Activated CD8-positive, alpha-beta memory T cell treated with anti-CD3 and anti-CD28 coated beads for 48 hours (primary cell): ENCODE data around the gene RITA1.

Experiments
- DNase-seq, 3 experiments: peaks; one replicate each; pipeline ENCODE4 v3.0.0-alpha.2; 2020; ENCODE audit warnings: low read depth in 2 of 3, low spot score in 2 of 3

RITA1 gene

DNA sequence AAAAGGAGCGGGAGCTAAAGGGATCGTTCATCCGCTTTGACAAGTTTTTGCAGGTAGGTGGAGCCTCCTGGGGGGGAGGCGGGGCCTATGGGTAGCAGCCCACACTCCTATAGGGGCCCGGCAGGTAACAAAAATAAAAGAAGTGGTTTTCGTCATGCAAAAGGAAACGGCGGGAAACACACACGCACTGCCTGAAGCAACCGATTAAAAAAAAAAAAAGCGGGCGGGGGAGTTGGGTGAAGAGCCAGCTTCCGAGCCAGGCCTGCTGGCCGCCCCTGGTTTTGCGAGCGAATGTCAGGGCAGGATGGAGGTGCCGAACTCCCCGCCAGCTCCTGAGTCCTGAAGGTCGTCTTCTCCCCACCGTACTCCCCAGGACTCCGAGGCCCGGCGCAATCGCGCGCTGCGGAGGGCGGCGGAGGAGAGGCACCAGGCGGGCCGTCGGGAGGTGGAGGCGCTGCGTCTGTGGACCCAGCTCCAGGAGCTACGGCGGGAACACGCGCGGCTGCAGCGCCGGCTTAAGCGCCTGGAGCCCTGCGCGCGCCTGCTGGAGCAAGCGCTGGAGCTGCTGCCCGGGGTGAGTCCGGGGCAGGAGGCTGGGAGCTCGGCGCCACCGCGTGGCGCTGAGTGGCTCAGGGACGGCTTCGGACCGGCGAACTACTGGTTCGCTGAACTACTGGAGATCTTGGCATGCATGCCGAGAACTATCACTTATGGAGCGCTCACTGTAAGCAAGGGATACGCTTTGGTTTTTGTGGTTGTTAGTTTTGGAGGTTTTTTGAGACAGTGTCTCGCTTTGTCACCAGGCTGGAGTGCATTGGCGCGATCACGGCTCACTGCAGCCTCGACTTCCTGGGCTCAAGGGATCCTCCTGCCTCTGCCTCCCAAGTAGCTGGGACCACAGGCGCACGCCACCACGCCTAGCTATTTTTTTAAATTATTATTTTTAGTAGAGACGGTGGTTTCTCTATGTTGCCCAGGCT is 32.4 kb upstream of the RITA1 start:
- no peak for DNase-seq

DNA sequence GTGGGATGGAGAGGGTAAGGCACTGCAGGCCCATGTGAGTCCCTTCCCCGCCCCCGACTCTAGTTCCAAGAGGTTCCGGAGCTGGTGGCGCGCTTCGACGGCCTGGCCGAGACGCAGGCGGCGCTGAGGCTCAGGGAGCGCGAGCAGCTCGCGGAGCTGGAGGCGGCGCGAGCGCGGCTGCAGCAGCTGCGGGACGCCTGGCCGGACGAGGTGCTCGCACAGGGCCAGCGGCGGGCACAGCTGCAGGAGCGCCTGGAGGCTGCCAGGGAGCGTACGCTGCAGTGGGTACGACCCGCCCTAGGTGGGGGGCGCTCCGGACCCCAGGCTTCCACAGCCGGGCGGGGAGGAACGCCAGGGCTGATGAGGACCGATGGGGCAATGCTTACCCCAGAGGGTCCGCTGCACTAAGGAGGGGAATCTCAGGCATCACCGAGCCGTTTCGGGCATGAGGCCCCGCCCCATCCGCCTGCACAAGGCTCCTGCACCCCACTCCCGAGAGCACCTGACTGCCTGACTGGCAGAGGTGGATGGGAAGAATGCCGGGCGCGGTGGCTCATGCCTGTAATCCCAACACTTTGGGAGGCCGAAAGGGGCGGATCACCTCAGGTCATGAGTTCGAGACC is 31.1 kb upstream of the RITA1 start:
- no peak for DNase-seq

DNA sequence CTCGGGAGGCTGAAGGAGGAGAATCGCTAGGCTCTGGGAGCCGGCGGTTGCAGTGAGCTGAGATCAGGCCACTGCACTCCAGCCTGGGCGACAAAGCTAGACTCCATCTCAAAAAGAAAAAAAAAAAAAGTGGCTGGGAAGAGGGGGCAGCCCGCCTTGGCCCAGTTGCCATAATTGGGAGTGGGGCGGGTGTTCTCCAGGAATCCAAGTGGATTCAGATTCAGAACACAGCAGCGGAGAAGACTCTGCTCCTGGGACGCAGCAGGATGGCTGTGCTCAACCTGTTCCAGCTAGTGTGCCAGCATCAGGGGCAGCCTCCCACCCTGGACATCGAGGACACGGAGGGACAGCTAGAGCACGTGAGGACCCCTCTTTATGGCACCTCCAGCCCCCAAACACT is 30.5 kb upstream of the RITA1 start:
- DNase-seq, result no peak

DNA sequence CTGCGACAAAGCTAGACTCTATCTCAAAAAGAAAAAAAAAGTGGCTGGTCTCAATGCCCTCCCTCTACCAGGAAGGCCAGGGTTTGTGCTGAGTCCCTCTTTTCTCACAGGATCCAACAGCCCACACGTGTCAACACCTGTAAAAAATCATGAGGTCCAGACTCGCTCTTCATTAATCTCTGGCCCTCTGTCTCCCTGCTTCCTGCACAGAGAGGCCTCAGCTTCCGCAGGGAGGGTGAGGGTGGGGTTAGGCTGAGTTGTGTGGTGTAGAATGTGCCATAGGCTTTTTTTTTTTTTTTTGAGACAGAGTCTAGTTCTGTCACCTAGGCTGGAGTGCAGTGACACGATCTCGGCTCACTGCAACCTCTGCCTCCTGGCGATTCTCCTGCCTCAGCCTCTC is 29.9 kb upstream of the RITA1 start:
- no peak for DNase-seq

DNA sequence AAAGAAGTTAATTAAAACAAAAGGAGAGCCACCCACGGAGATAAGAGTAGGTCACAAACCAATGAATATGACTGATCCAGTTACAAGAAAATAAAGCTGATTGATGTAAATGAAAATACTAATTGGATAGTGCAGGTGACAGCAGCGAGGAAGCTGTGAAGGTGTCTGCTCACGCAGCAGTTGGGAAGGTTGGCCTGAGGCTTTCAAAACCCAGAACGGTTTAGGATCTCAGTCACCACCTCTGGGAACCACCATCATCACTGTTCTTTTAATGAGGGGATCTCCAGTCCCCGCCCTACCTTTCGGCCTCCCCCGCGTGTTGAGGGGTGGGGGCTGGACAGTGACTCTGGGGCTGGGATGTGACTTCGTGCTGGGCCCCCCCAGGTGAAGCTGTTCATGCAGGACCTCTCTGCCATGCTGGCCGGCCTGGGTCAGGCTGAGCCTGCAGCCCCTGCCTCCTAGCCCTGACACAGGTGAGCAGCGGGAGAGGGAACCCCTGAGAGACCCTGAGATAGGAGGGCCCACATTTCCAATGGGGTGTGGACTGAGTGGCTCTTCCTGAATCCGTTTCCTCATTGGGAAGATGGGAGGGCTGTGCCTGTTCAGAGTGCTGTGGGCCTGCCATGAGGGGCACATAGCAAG is 28.2 kb upstream of the RITA1 start:
- DNase-seq, result no peak

DNA sequence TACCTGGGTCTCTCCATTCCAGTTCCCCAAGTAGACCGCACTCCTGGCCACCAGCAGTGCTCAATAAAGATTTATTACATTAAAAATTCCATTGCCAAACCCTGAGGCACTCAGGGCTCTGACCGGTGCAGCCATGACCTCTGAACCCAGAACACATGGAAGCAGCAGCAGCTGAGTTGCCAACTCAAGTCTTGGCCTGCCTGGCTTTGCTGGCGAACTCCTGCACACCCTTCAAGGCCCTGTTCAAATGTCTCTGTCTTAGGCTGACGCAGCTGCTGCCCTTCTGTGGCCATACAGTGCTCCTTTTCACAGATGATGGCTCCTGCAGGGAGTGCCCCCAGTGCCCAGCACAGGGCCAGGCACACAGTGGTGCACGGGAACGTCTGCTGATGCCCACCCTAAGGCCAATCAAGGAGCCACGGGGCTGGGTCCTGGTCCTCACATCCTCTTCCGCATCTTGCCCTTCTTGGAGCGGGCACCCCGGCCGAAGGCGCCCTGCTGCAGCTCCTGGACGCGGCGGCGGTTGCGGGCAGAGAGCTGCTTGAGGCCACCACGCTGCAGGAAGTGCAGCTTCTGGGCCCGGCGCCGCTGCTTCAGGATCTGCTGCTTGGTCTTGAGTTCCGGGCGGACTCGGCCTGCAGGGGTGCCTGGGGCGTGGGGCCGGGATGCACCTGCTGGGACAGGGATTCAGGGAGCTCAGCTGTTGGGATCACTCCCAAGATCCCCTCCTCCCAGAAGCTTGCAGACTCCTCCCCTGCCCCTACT is 26.9 kb upstream of the RITA1 start:
- no peak for DNase-seq

DNA sequence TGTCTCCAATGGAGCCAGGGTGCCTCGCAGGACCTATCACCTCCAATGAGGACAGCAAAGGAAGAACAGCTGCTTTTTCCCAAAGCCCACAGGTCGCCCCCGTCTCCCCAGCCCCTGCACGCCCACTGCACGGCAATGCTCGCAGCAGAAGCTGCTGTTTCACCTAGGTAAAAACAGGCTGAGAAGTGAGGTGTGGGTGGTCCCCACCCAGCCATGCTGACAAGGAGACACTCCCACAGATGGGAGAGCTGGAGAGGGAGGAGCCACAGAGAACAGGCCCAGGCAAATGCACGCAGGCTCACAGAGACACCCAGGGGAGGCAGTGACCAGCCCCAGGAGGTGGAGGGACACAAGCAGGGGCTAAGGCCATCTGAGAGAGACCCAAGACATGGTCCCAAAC is 25.6 kb upstream of the RITA1 start:
- DNase-seq, result no peak

DNA sequence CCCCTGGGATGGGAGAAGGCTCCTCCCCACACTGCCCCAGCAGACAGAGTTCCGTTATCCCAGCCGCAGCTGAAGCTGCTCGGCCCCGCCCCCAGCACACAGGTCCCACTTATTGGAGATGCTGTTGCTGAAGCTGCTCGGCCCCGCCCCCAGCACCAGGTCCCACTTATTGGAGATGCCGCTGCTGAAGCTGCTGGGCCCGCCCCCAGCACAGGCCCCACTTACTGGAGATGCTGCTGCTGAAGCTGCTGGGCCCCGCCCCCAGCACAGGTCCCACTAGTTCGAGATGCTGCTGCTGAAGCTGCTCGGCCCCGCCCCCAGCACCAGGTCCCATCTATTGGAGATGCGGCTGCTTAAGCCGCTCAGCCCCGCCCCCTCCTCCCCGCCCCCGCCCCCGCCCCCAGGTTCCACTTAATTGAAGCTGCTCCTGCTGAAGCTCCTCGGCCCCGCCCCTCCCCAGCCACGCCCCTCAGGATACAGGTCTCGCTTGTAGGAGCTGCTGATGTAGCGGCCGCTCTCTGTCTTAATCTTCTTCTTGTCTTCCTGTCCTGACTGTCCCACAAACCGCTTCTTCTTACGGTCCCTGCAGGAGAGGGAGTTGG is 24.0 kb upstream of the RITA1 start:
- no peak for DNase-seq

DNA sequence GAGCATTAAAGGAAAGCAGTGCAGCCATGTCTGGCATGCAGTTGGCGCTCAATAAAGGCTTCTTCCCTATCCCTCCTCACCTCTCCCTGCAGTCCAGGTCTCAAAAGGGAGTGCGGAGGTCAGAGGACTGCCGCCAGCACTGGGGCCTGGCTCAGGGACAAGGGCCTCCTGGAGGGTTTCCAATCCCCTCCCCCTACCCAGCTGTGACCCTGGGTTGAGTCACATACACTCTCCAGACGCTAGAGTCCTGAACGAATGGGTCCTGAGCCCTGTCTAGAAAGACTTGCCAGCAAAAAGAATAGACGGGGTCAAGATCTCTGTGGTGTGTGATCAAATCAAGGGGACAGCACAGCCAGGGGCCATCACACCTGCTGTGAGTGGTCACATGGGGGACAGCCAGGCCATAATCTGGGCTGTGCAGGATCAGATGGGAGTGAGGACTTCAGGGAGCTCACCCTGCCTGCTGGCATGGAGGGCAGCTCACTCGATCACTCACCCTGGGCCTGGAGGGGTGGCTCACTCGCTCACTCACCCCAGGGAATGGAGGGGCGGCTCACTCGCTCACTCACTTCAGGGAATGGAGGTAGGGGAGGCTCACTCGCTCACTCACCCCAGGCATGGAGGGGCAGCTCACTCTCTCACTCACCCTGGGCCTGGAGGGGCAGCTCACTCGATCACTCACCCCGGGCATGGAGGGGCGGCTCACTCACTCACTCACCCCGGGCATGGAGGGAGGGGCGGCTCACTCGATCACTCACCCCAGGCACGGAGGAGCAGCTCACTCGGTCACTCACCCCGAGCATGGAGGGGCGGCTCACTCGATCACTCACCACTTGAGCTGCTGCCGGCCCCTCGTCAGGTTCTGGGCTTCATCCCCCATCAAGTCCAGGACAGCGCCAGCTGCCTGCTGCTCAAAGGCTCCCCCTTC is 23.2 kb upstream of the RITA1 start:
- no peak for DNase-seq

DNA sequence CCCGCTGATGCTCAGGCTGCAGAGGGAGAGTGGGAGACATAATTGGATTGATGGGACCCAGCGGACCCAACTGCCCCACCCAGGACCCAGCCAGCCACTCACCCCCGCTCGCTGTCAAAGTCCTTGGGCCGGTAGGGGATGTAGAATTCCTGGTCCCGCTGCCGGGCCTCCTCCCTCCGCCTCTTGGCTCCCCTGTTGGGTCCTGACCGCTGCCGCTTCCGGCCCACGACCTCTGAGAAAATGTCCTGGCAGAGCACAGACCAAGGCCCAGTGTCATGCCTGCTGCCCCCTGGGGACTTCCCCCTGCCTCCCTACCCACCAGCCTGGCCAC is 22.5 kb upstream of the RITA1 start:
- DNase-seq, result no peak

DNA sequence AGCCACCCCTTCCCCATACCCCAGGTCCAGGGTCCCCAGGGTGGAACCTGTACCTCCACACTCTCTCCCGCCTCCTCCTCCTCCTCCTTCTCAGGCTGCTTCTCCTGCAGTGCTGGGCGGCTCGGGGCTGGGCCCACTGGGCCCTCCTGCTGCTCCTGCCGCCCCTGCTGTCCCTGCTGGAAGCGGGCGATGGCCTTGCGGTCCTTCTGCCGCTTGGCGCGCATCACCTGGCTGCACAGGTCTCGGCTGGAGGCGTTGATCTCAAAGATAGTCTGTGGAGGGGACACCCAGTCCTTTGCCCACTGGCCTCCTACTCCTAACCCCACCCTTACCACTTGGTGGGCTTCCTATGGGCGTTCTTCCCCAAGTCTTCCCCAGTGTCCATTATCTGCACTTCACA is 21.5 kb upstream of the RITA1 start:
- DNase-seq, result no peak

DNA sequence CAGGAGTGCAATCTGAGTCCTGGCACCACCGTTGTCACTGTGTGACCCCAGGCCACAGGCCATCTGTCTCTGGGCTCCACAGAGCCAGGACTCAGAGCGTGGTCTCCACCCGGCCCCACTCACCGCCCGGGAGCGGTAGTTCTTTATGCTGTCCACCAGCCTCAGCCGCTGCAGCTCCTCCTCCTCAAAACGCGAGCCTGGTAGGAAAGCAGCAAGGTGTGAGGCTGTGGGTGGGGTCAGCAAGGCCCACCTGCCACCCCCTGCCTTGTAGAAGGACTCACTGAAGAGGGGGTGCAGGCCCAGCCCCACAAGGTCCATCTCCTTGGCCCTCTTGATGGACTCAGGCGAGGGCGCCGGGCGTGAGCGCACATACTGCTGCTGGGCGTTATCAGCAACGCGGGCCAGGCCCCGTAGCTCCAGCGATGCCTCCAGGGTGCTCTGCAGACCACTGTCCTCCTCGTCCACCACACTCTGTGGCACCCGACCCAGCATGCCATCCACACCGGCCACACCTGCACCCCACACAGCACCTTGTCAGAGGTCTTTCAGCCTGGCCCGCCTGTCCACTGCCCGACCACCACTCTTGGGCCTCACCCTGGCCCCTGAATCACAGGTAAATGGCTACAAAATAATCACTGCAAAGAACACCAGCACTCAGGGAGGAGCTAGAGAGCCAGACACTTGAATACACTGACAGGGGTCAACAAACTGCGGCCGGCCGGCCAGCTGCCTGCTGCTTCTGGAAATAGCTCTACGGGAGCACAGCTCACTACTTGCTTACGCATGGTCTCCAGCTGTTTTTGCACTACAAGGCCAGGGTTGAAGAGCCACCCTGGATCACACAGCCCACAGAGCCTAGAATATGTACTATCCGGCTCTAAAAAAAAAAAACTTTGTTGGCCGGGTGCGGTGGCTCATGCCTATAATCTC is 19.7 kb upstream of the RITA1 start:
- DNase-seq, result no peak

DNA sequence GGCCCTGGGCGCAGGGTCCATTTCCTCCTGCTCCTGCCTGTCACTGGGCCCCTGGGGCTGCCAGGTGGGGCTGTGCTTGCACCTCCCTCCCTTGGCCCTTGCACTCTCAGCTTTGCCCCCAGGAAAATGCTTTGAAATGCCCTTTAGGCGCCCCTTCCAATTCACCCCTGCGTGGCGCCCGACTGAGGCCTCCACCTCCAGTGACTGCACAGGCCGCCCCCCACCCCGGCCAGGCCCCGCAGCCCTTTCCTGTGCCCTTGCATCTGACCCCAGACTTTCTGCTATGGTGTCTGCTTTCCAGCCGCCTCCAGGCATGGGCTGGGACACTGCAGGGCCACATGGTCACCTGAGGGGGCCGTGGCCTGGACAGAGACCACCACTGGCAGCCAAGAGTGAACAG is 17.7 kb upstream of the RITA1 start:
- DNase-seq, result no peak

DNA sequence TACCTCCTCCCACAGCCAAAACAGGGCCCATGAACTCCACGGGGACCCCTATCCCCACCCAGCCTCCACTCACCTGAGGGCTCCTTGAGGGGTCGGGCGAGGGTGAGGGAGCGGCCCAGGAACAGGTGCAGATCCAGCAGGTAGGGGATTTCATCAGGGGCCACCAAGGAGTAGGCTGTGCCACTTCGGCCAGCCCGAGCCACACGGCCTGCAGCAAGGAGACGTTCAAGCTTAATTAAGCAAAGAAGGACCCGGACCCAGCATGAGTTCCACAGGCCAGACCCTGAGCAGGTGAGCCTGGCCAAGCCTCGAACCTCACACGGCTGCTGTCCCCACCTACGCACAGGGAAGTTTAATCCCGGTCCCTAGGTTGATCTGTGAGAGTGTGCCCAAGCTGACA is 15.8 kb upstream of the RITA1 start:
- no peak for DNase-seq

DNA sequence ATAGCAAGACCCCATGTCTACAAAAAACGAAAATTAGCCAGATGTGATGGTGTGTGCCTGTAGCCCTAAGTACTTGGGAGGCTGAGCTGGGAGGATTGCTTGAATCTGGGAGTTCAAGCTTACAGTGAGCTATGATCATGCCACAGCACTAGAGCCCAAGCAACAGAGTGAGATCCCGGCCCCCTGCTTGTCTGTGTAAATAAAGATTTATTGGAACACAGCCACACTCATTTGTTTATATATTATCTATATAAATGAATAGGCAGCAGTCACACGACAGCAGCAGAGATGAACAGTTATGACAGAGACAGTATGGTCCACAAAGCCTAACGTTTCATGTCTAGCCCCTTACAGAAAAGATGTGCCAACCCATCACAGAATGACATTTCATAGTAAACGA is 15.1 kb upstream of the RITA1 start:
- DNase-seq, result no peak

DNA sequence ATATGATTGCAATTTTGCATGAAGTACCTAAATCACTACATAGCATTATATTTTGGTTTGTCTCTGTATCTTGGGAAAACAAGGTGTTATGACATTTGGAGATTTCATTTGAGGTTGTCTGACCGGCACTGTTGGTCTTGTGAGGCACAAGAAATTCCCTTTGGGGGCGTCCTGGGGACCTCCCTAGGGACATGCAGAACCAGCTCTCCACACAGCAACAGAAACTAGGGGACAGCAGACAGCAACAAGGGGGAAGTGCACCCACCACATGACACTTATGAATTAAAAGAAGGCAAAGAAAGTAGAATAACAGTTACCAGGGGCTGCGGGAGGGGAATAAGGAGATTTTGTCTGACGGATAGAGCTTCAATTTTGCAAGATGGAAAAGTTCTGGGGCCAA is 14.6 kb upstream of the RITA1 start:
- DNase-seq, result no peak

DNA sequence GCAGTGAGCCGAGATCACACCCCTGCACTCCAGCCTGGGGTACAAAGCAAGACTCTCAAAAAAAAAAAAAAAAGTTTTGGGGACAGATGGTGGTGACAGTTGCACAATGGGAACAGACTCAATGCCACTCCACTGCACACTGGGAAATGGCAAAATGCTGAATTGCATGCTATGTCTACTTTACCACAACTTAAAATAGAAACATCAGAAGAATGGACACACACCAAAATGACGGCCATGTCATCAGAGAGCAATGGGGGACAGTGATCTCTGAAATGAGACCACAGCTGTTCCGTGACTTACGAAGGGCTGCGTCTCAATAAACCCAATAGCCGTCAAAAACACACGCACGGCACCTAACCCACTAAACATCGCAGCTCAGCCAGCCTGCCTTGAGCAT is 14.0 kb upstream of the RITA1 start:
- DNase-seq, result no peak

DNA sequence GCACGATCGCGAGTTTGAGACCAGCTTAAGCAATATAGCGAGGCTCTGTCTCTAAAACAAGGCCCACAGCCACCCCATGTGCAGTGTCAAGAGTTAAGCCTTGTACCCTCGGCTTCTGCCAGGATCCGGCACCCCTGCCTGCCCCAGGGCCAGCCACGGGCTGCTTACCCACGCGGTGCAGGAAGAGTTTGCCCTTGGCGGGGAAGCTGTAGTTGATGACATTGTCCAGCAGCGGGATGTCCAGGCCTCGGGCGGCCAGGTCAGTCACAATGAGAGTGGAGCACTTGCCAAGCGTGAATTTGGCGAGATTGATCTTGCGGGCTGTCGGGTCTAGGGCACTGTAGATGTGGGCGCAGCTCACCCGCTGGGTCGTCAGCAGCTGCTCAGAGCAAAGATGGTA is 13.3 kb upstream of the RITA1 start:
- no peak for DNase-seq

DNA sequence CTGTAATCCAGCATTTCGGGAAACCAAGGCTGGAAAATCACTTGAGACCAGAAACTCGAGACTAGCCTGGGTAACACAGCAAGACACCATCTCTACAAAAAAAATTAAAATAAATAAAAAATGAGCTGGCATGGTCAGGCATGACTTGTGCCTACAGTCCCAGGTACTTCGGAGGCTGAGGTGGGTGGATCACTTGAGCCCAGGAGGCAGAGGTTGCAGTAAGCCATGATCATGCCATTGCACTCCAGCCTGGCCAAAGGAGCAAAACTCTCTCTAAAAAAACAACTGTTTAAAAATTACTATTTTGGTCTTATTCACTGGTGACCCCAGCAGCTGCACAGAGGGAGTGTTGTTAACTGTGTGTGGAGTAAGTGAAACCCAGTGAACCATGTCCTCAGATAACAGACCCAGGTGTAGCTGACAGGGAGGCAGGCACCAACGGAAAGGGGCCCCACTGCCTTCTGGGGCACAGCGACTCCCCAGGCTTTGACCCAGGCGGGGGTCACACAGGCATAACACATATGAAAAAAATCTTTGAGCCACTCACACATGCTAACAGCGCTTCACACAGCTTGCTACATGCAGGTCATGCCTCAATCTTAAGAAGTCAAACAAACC is 12.3 kb upstream of the RITA1 start:
- DNase-seq, result no peak
